Loucy (cell line): ENCODE data around the gene MAML2.

Experiments used
- H2AFZ ChIP-seq: fragments of 200-600 bp; sonication (generic); 2 replicates; pipeline ENCODE4 v1.6.0; 2016; ENCODE audit warnings: antibody characterized with exemption, mild to moderate bottlenecking, low read length, moderate library complexity
- H3F3A ChIP-seq: fragments of 200-600 bp; 2 replicates; pipeline ENCODE4 v1.6.0; 2016; ENCODE audit warnings: antibody characterized with exemption, low read depth, mild to moderate bottlenecking
- H3K27me3 ChIP-seq: fragments of 200-600 bp; sonication (generic); 2 replicates; pipeline ENCODE4 v1.6.1; 2014; ENCODE audit warnings: low read length, mild to moderate bottlenecking; ENCODE audit not compliant: insufficient read depth, poor library complexity, severe bottlenecking
- H3K36me3 ChIP-seq: fragments of 200-600 bp; sonication (generic); 2 replicates; pipeline ENCODE4 v1.6.1; 2016; ENCODE audit warnings: low read length; ENCODE audit not compliant: insufficient read depth
- H3K4me1 ChIP-seq: fragments of 200-600 bp; sonication (generic); 2 replicates; pipeline ENCODE4 v1.5.1; 2014; ENCODE audit warnings: low read length, mild to moderate bottlenecking; ENCODE audit not compliant: insufficient read depth, poor library complexity, severe bottlenecking
- H3K4me2 ChIP-seq: fragments of 200-600 bp; sonication (generic); 2 replicates; pipeline ENCODE4 v1.6.0; 2014; ENCODE audit warnings: antibody characterized with exemption, low read length, low read depth, mild to moderate bottlenecking; ENCODE audit not compliant: poor library complexity, severe bottlenecking
- H3K4me3 ChIP-seq: fragments of 200-600 bp; sonication (generic); 2 replicates; pipeline ENCODE4 v1.5.1; 2014; ENCODE audit warnings: low read length, mild to moderate bottlenecking, mixed read lengths; ENCODE audit not compliant: poor library complexity, severe bottlenecking
- H3K79me2 ChIP-seq: fragments of 200-600 bp; sonication (generic); 2 replicates; pipeline ENCODE4 v1.6.1; 2014; ENCODE audit warnings: low read length; ENCODE audit not compliant: insufficient read depth
- H3K9ac ChIP-seq: fragments of 200-600 bp; sonication (generic); 2 replicates; pipeline ENCODE4 v1.6.0; 2014; ENCODE audit warnings: mild to moderate bottlenecking, low read depth, low read length, moderate library complexity; ENCODE audit not compliant: poor library complexity, severe bottlenecking
- H3K9me2 ChIP-seq: fragments of 200-600 bp; sonication (generic); replicated peaks from 2 replicates; pipeline ENCODE4 v1.6.1; 2016; ENCODE audit warnings: low read depth, low read length, mixed read lengths
- H3K9me3 ChIP-seq: fragments of 200-600 bp; sonication (generic); 2 replicates; pipeline ENCODE4 v1.6.1; 2014; ENCODE audit warnings: mild to moderate bottlenecking, antibody characterized with exemption, low read length, low read depth; ENCODE audit not compliant: insufficient read depth
- H4K20me1 ChIP-seq: fragments of 200-600 bp; sonication (generic); 2 replicates; pipeline ENCODE4 v1.6.0; 2014; ENCODE audit warnings: antibody characterized with exemption, low read length, mild to moderate bottlenecking; ENCODE audit not compliant: insufficient read depth, poor library complexity, severe bottlenecking
- EZH2phosphoT487 ChIP-seq: fragments of 200-600 bp; IDR thresholded peaks from 2 replicates; pipeline ENCODE4 v1.6.1; 2018; ENCODE audit warnings: antibody characterized with exemption, mild to moderate bottlenecking, moderate library complexity, borderline replicate concordance
- TF ChIP-seq, protein P1 (sequence below): fragments of 200-600 bp; sonication (generic); conservative IDR thresholded peaks from 2 replicates; pipeline ENCODE4 v1.5.1; 2014; ENCODE audit warnings: mild to moderate bottlenecking, antibody characterized with exemption, low read length

The MAML2 gene

DNA sequence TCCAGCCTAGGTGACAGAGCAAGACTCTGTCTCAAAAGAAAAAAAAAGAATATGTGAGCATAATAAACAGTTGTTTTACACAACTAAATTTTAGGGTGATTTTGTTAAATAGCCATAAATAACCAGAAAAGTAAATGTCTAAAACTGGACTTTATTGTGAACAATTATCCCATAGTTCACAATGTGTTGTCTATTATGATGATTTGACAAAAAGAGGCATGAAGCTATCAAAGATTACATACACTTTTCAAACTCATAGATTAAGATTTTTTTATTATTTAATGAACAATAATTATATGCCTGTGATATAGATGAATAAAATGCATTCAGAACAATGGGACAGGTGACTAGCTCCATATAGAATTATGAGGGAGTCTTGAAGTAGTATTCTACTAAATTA, 392.1 kb downstream of the MAML2 start:
- H3K4me2 ChIP-seq, result no peak overlapping the region
- no peak overlapping the region for H3K4me3 ChIP-seq
- no peak overlapping the region for H3K9ac ChIP-seq

DNA sequence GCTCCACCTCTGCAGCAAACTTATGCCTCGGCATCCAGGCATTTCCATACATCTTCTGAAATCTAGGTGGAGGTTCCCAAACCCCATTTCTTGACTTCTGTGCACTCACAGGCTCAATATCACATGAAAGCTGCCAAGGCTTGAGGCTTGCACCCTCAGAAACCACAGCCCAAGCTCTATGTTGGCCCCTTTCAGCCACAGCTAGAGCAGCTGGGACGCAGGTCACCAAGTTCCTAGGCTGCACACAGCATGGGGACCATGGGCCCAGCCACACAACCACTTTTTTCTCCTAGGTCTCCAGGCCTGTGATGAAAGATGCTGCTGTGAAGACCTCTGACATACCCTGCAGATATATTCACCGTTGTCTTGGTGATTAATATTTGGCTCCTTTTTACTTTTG, 394.4 kb downstream of the MAML2 start:
- TF ChIP-seq, protein P1, sequence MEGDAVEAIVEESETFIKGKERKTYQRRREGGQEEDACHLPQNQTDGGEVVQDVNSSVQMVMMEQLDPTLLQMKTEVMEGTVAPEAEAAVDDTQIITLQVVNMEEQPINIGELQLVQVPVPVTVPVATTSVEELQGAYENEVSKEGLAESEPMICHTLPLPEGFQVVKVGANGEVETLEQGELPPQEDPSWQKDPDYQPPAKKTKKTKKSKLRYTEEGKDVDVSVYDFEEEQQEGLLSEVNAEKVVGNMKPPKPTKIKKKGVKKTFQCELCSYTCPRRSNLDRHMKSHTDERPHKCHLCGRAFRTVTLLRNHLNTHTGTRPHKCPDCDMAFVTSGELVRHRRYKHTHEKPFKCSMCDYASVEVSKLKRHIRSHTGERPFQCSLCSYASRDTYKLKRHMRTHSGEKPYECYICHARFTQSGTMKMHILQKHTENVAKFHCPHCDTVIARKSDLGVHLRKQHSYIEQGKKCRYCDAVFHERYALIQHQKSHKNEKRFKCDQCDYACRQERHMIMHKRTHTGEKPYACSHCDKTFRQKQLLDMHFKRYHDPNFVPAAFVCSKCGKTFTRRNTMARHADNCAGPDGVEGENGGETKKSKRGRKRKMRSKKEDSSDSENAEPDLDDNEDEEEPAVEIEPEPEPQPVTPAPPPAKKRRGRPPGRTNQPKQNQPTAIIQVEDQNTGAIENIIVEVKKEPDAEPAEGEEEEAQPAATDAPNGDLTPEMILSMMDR, result no peak
- TF ChIP-seq EZH2phosphoT487, result no peak
- Histone ChIP-seq H3F3A (no peaks in the 10 kb centered on the region), H3K4me2 (no peak overlapping the region), H3K79me2 (no peaks in the 10 kb centered on the region), H3K9me3 (peaks cover 10% of the 10 kb centered on the region; the same call in 1 of the 2 replicates), H2AFZ (no peak overlapping the region), H3K9me2 (no peaks in the 10 kb centered on the region), H3K4me3 (no peak overlapping the region), H4K20me1 (no peaks in the 10 kb centered on the region), H3K36me3 (no peaks in the 10 kb centered on the region), H3K9ac (no peak overlapping the region), H3K4me1 (no peaks in the 10 kb centered on the region), H3K27me3 (no peaks in the 10 kb centered on the region)

More for the DNA sequence above, 392.1 kb downstream of the MAML2 start:
- Histone ChIP-seq H2AFZ (no peak overlapping the region), H4K20me1 (no peaks in the 10 kb centered on the region), H3K4me1 (no peaks in the 10 kb centered on the region), H3K27me3 (no peaks in the 10 kb centered on the region), H3K9me3 (no peaks in the 10 kb centered on the region; the same call in 1 of the 2 replicates), H3K36me3 (no peaks in the 10 kb centered on the region), H3F3A (no peaks in the 10 kb centered on the region), H3K79me2 (no peaks in the 10 kb centered on the region), H3K9me2 (no peaks in the 10 kb centered on the region)
- TF ChIP-seq EZH2phosphoT487, result no peak
- TF ChIP-seq, protein P1, result no peak

DNA sequence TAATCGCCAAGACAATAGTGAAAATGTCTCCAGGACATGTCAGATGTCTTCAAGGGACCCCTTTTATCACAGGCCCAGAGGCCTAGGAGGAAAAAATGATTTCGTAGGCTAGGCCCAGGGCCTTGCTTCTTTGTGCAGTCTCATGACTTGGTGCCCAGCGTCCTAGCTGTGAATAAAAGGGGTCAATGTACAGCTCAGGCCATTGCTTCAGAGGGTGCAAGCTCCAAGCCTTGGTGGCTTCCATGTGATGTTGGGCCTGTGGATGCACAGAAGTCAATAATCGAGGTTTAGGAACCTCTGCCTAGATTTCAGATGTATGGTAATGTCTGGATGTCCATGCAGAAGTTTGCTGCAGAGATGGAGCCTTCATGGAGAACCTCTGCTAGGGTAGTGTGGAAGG, 398.4 kb downstream of the MAML2 start:
- Histone ChIP-seq H3K4me3 (no peak overlapping the region), H4K20me1 (no peaks in the 10 kb centered on the region), H3K9me3 (peaks cover 10% of the 10 kb centered on the region; the same call in 1 of the 2 replicates), H3K79me2 (no peaks in the 10 kb centered on the region), H3K36me3 (no peaks in the 10 kb centered on the region), H3F3A (no peaks in the 10 kb centered on the region), H3K27me3 (no peaks in the 10 kb centered on the region), H3K9me2 (no peaks in the 10 kb centered on the region), H2AFZ (no peak overlapping the region), H3K9ac (no peak overlapping the region), H3K4me1 (no peaks in the 10 kb centered on the region), H3K4me2 (no peak overlapping the region)
- TF ChIP-seq, protein P1, result no peak
- TF ChIP-seq EZH2phosphoT487, result no peak
